CD4-positive, alpha-beta memory T cell (primary cell): ENCODE data around the gene MAB21L3. TPM values are rescaled to one million over a fixed set of nuclear protein-coding genes. Genes with fewer than 3 reads are reported as not detected.

Source experiments
- CTCF ChIA-PET: fragments of 350-600 bp; sonication (Branson Sonifier 250); formaldehyde crosslinking; loops from one replicate; lab custom pipeline; 2021; ENCODE audit warnings: inconsistent platforms; ENCODE audit not compliant: partially characterized antibody; lab: Charles Lee
- POLR2A ChIA-PET: fragments of 350-600 bp; sonication (Branson Sonifier 250); formaldehyde crosslinking; loops from one replicate; lab custom pipeline; 2021; ENCODE audit not compliant: partially characterized antibody; lab: Charles Lee
- DNase-seq, 5 donors: peaks; one replicate each; pipeline versions ENCODE4 v3.0.0 to v3.0.0-alpha.2; 2020 to 2022; ENCODE audit warnings: mixed read lengths in 1 of 5
- H3K27ac ChIP-seq: one replicate; pipeline ENCODE4 v1.7.0; 2013; ENCODE audit warnings: low read depth, low read length
- H3K27me3 ChIP-seq: 2 replicates; pipeline ENCODE4 v1.7.0; 2013; ENCODE audit warnings: mild to moderate bottlenecking, low read length, moderate library complexity; ENCODE audit not compliant: insufficient read depth
- H3K36me3 ChIP-seq: 2 replicates; pipeline ENCODE4 v1.7.0; 2013; ENCODE audit warnings: mild to moderate bottlenecking, low read length, moderate library complexity; ENCODE audit not compliant: insufficient read depth
- H3K4me1 ChIP-seq: 2 replicates; pipeline ENCODE4 v1.7.0; 2013; ENCODE audit warnings: mild to moderate bottlenecking, low read length, moderate library complexity; ENCODE audit not compliant: insufficient read depth
- H3K4me3 ChIP-seq, 2 donors: one replicate each; pipeline ENCODE4 v1.7.0; 2013; ENCODE audit warnings: low read length in 2 of 2, mild to moderate bottlenecking in 1 of 2
- H3K9me3 ChIP-seq, 2 donors: one replicate each; pipeline ENCODE4 v1.7.0; 2013; ENCODE audit warnings: low read length in 2 of 2, control low read depth in 1 of 2; ENCODE audit not compliant: control insufficient read depth in 1 of 2
- H3K27ac Mint-ChIP-seq, 7 donors: one replicate each; pipeline ENCODE4 v1.8.0; 2020 to 2021; ENCODE audit warnings: mixed read lengths in 7 of 7, mild to moderate bottlenecking in 6 of 7, inconsistent platforms in 3 of 7, moderate library complexity in 3 of 7
- H3K27me3 Mint-ChIP-seq, 2 donors: one replicate each; pipeline ENCODE4 v1.8.0; 2020 to 2021; ENCODE audit warnings: mixed read lengths in 2 of 2
- H3K36me3 Mint-ChIP-seq, 2 donors: one replicate each; pipeline ENCODE4 v1.8.0; 2020 to 2021; ENCODE audit warnings: mixed read lengths in 2 of 2, inconsistent platforms in 1 of 2, mild to moderate bottlenecking in 1 of 2
- H3K4me1 Mint-ChIP-seq, 4 donors: one replicate each; pipeline ENCODE4 v1.8.0; 2020 to 2021; ENCODE audit warnings: mixed read lengths in 4 of 4, mild to moderate bottlenecking in 1 of 4
- H3K4me3 Mint-ChIP-seq, 8 donors: one replicate each; pipeline ENCODE4 v1.8.0; 2020 to 2021; ENCODE audit warnings: mixed read lengths in 8 of 8, mild to moderate bottlenecking in 7 of 8, moderate library complexity in 6 of 8, inconsistent platforms in 3 of 8
- H3K9me3 Mint-ChIP-seq, 8 donors: one replicate each; pipeline ENCODE4 v1.8.0; 2020 to 2021; ENCODE audit warnings: mixed read lengths in 8 of 8, mild to moderate bottlenecking in 5 of 8, inconsistent platforms in 3 of 8, moderate library complexity in 1 of 8
- intact Hi-C: fragments of 100-400 bp; cut with micrococcal nuclease; formaldehyde crosslinking; loops from one replicate; pipeline ENCODE4 v1.15.1; 2023
- polyA plus RNA-seq, 2 donors: library from polyadenylated mRNA; unstranded; fragments of 300-500 nt; fragmentation: Illumina TruSeq; gene quantifications; one replicate each; pipeline ENCODE4 v1.2.3, GENCODE V29; 2021
- total RNA-seq, 2 experiments: library from RNA; stranded (reverse); gene quantifications; one replicate each; pipeline ENCODE4 v1.2.3, GENCODE V29; 2021

The MAB21L3 gene
- total and polyA plus RNA-seq, 4 experiments from 2014 or later: not detected

DNA sequence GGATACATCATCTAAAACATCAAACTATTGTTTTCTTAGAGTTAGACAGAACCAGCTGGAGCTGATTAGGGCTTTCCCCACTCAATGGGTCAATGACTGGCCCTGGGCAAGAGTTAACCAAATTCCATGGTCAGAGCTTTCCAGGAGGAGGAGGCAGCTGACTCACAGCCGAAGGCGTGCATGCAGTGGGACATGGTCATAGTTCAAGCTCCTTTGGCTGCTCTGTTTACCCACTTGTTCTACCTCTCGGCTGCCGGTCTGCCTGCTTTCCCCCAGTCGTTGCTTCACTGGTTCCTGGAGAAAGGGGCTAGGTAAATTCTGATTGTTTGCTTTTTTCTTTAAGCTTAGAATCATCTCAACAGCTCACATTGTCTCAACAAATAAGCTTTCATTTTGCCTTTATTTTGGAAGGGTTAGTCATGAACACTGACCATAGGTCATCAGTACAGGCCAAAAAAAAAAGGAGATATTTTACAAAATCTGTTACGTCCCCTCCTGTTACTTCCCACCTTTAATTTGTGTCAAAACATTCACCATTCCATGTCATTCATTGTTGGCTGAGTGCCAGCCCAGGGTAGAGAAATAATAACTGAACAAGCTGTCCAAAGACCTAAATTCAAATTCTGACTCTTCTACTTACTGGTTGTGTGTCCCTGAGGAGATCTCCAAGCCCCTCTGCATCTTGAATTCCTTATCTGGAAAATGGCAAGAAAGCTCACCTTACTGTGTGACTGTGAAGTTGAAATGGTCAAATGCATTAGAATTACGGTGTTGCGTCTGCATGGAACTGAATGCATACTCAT is 12.0 kb downstream of the MAB21L3 start:
- intact Hi-C loops: no loop called here
- no peaks in the 10 kb centered on the region for H3K9me3 ChIP-seq
- Mint-ChIP-seq H3K36me3 (no peaks in the 10 kb centered on the region), H3K9me3 (no peaks in the 10 kb centered on the region), H3K27me3 (peaks cover 13 to 17% of the 10 kb centered on the region in 2 donors), H3K27ac (no peak overlapping the region), H3K4me3 (no peak overlapping the region), H3K4me1 (peaks cover 11 to 23% (median 16%) of the 10 kb centered on the region in 4 donors)
- no peak for DNase-seq
- ChIA-PET CTCF (interaction anchor here (1.1 kb wide), 1 partner anchor 16 kb away, joined by 5 read pairs; no protein-coding TSS in a partner anchor), POLR2A (no interaction called here)
- H3K27me3 ChIP-seq: no peaks in the 10 kb centered on the region
- peaks cover 19% of the 10 kb centered on the region for H3K4me1 ChIP-seq
- no peak overlapping the region for H3K4me3 ChIP-seq
- no peaks in the 10 kb centered on the region for H3K36me3 ChIP-seq
- no peak overlapping the region for H3K27ac ChIP-seq

DNA sequence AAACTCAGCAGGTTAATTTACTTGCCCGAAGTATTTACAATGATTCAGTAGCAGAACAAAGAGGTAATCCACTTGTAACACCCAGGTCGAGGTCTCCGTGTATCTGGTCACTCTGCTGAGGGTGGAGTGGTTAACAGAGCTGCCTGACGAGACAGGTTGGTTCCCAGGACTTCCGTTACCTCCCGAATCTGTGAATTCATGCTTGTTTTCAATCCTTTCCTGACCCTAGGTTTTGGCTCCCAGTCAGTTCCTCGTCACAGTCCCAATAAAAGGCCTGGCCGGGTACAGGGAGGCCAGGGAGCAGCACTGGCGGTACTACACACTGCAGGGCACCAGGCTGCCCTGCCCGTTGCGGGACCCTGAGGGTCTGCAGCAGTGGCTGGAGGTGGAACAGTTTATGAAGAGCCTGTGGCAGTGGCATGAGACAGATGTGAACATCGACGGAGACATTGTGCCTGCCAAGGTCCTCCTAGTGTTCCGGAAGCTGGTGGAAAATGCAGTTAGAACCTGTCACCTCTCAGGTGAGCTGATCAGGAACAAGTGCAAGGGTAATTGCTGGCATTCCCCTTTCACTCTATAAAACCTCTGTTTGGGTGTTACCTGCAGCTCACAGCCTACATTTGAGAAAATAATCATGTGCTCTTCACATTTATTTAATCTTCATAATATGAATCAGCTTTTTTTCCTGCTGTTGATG is 12.8 kb downstream of the MAB21L3 start:
- Histone ChIP-seq H3K27me3 (no peaks in the 10 kb centered on the region), H3K27ac (no peak overlapping the region), H3K4me1 (peaks cover 27% of the 10 kb centered on the region), H3K9me3 (no peaks in the 10 kb centered on the region), H3K36me3 (no peaks in the 10 kb centered on the region), H3K4me3 (no peak overlapping the region)
- CTCF ChIA-PET: no interaction called here
- Mint-ChIP-seq H3K36me3 (no peaks in the 10 kb centered on the region), H3K9me3 (no peaks in the 10 kb centered on the region), H3K4me3 (no peak overlapping the region), H3K4me1 (peaks cover 17 to 31% (median 23%) of the 10 kb centered on the region in 4 donors), H3K27ac (no peak overlapping the region), H3K27me3 (peaks cover 11 to 12% of the 10 kb centered on the region in 2 donors)
- intact Hi-C loops: no loop called here
- POLR2A ChIA-PET: no interaction called here
- DNase-seq: no peak

DNA sequence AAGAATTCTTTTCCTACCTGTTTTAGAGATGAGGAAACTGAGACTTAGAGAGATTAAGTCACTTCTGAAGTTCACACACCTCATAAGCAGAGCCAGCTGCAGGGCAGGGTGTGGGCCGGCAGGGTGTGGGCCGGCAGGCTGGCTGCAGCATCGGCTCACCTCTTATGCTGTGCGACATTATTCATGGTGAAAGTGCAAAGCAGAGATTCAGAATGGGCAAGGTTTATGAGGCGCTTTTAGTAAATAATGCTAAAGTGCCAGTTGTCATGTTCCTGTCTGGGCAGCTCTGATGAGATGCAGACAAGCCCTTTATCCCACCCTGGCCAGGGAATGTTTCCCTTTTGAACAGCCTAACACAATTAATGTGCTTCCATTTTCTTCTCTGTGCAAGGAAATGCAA is 14.6 kb downstream of the MAB21L3 start:
- no peak overlapping the region for H3K27ac ChIP-seq
- Mint-ChIP-seq H3K9me3 (no peaks in the 10 kb centered on the region), H3K36me3 (no peaks in the 10 kb centered on the region), H3K27ac (no peak overlapping the region), H3K4me1 (peaks cover 19 to 37% (median 27%) of the 10 kb centered on the region in 4 donors), H3K4me3 (no peak overlapping the region), H3K27me3 (peaks cover 7 to 11% of the 10 kb centered on the region in 2 donors)
- H3K4me1 ChIP-seq: peaks cover 28% of the 10 kb centered on the region
- H3K27me3 ChIP-seq: no peaks in the 10 kb centered on the region
- CTCF ChIA-PET: interaction anchor here (2.6 kb wide), 1 partner anchor 13 kb away, joined by 10 read pairs; no protein-coding TSS in a partner anchor
- no peaks in the 10 kb centered on the region for H3K36me3 ChIP-seq
- no peak overlapping the region for H3K4me3 ChIP-seq
- DNase-seq: no peak
- POLR2A ChIA-PET: interaction anchor here (0.6 kb wide), 1 partner anchor 63 kb away, joined by 3 read pairs; no protein-coding TSS in a partner anchor
- intact Hi-C loops: no loop called here
- no peaks in the 10 kb centered on the region for H3K9me3 ChIP-seq

DNA sequence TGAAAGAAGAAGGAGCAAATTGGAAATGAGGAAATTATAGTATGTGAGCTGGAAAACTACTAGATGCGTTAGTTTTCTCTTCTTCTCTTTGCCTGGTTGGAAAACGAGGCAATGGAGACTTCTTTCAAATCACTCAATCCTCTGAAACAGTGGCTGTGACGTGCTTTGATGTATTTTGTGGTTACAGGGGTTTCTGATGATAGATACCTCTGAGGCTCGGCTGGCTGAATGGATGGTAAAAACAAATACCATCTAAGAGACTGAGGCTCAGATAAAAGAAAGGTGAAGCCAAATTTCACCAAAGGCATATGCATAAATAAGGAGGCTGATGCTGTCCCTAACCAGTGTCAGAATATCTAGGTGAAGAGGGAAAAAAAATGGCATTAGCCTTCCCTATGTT is 15.1 kb downstream of the MAB21L3 start:
- peak in 3 of 5 donors; percentile 13 to 43 (median 17) for DNase-seq
- CTCF ChIA-PET: interaction anchor here (2.6 kb wide), 1 partner anchor 13 kb away, joined by 10 read pairs; no protein-coding TSS in a partner anchor
- H3K27me3 Mint-ChIP-seq: peaks cover 7 to 10% of the 10 kb centered on the region in 2 donors
- Histone ChIP-seq H3K9me3 (no peaks in the 10 kb centered on the region), H3K4me1 (peaks cover 28% of the 10 kb centered on the region), H3K4me3 (no peak overlapping the region), H3K27me3 (no peaks in the 10 kb centered on the region), H3K27ac (no peak overlapping the region), H3K36me3 (no peaks in the 10 kb centered on the region)
- peak overlapping the region in 3 of 8 donors; percentile 3 to 17 (median 5) for H3K4me3 Mint-ChIP-seq
- intact Hi-C loops: no loop called here
- no peak overlapping the region for H3K27ac Mint-ChIP-seq
- no peaks in the 10 kb centered on the region for H3K9me3 Mint-ChIP-seq
- POLR2A ChIA-PET: no interaction called here
- peaks cover 19 to 37% (median 27%) of the 10 kb centered on the region in 4 donors for H3K4me1 Mint-ChIP-seq
- H3K36me3 Mint-ChIP-seq: no peaks in the 10 kb centered on the region

DNA sequence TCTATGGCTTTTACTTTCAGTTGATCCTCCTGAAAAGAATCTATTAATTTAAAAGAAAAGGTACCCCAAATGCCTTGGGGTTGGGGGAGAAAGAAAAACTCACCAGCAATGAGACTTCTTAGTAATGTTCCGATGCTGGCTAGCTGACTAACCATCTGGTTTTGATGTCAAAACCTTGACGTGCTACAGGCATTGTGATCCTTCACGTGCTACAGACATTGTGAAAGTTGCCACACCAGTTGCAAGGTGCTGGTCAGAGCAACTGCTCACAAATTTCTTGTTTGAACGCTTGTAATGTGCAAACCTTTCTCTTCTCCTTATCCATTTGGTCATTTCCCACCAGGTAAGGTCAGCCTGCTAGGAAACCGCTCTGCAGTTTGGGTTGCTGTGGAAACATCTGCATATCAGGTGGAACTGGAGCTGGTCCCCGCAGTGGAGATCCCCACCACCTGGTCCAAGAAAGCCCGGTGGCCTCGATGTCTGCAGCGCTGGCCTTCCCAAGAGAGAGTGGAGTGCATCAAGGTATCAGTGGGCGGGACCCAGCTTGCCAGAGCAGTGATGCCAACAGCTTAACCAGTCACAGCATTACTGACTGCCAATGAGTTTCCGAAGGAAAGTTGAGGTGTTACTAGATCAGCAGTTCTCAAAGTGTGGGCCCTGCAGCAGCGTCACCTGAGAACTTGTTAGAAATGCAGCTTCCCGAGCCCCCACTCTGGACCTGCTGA is 16.1 kb downstream of the MAB21L3 start:
- no peak overlapping the region for H3K27ac ChIP-seq
- peak overlapping the region in 1 of 7 donors; percentile 33 for H3K27ac Mint-ChIP-seq
- POLR2A ChIA-PET: no interaction called here
- intact Hi-C loops: no loop called here
- H3K4me1 ChIP-seq: peaks cover 28% of the 10 kb centered on the region
- peaks cover 5 to 8% of the 10 kb centered on the region in 2 donors for H3K27me3 Mint-ChIP-seq
- H3K27me3 ChIP-seq: no peaks in the 10 kb centered on the region
- CTCF ChIA-PET: interaction anchor here (2.6 kb wide), 1 partner anchor 12 kb away, joined by 10 read pairs; no protein-coding TSS in a partner anchor
- H3K4me1 Mint-ChIP-seq: peaks cover 19 to 37% (median 27%) of the 10 kb centered on the region in 4 donors
- no peak for DNase-seq
- no peaks in the 10 kb centered on the region for H3K36me3 Mint-ChIP-seq
- no peak overlapping the region for H3K4me3 ChIP-seq
- no peaks in the 10 kb centered on the region for H3K9me3 Mint-ChIP-seq
- no peak overlapping the region for H3K4me3 Mint-ChIP-seq
- no peaks in the 10 kb centered on the region for H3K36me3 ChIP-seq
- H3K9me3 ChIP-seq: no peaks in the 10 kb centered on the region

DNA sequence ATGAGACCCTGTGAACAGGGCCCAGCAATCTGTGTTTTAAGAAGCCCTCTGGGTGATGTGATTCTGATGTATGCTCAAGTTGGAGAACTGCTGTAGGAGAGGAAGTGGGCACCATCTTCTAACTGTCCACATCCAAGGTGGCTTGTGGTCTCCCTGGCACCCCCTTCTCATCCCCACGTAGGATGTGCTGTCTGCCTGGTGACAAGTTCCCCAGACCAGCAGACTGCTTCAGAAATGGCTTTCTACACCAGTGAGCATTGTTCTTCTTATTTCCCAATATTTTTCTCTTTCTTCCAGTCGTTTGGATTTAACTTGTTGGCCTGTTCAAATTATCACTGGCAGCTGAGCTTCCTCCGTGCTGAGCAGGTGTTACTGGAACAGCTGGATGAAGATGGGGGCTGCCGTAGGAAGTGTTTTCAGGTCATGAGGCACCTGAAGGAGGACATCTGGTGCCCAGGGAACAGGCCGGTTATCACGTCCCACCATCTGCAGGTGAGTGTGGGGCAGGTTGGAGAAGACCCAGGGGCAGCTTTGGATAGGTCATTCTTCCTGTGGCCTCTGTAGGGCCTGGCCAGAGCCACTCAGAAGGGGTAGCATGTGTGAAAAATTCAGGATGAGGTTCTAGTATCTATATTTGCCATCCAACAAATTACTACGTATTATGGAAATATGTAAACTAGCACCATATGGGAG is 16.8 kb downstream of the MAB21L3 start:
- H3K4me1 ChIP-seq: peaks cover 28% of the 10 kb centered on the region
- CTCF ChIA-PET: no interaction called here
- H3K36me3 ChIP-seq: no peaks in the 10 kb centered on the region
- Mint-ChIP-seq H3K27ac (no peak overlapping the region), H3K36me3 (no peaks in the 10 kb centered on the region), H3K4me3 (no peak overlapping the region), H3K9me3 (no peaks in the 10 kb centered on the region), H3K27me3 (peaks cover 5 to 8% of the 10 kb centered on the region in 2 donors), H3K4me1 (peaks cover 19 to 37% (median 27%) of the 10 kb centered on the region in 4 donors)
- no peaks in the 10 kb centered on the region for H3K27me3 ChIP-seq
- H3K4me3 ChIP-seq: no peak overlapping the region
- no peak for DNase-seq
- no peaks in the 10 kb centered on the region for H3K9me3 ChIP-seq
- POLR2A ChIA-PET: interaction anchor here (0.5 kb wide), 1 partner anchor 642 kb away, joined by 3 read pairs; no protein-coding TSS in a partner anchor
- no peak overlapping the region for H3K27ac ChIP-seq
- intact Hi-C loops: no loop called here
